ENCODE data around the gene IMPA2. TPM values are rescaled to one million over a fixed set of nuclear protein-coding genes. Genes with fewer than 3 reads are reported as not detected.
"Not testable (repeated sequence)": the region's sequence is repeated elsewhere in the genome, so short reads cannot be mapped to it uniquely, and the experiment has no call there.

Gene IMPA2
- polyA plus RNA-seq, 1 donor (not counting 4 experiments of a cell fraction or from before 2014, with no cell fraction given): 17.6 TPM

GRCh38 chr18:11956371-11957308 lies 24.7 kb upstream of the IMPA2 start:
- Histone ChIP-seq H3K79me2 (ENCODE audit: control insufficient read depth, insufficient read depth, low read length) (no peaks in the 10 kb centered on the region), H2AFZ (ENCODE audit: control insufficient read depth, low read length) (no peak overlapping the region), H3K4me1 (ENCODE audit: control insufficient read depth, extremely low read depth, insufficient read depth, low read length) (peaks cover 16% of the 10 kb centered on the region), H3K9me1 (ENCODE audit: control insufficient read depth, extremely low read depth, insufficient read depth, low read length) (no peaks in the 10 kb centered on the region), H3K4me2 (ENCODE audit: control insufficient read depth, extremely low read depth, insufficient read depth, low read depth, low read length) (no peak overlapping the region), H3K9ac (ENCODE audit: control insufficient read depth, extremely low read depth, insufficient read depth, low read length) (no peak overlapping the region), H3K4me3 (ENCODE audit: control insufficient read depth in 2 of 3, extremely low read depth in 1 of 3, insufficient read depth in 2 of 3, low read depth in 1 of 3, low read length in 3 of 3) (no peak overlapping the region), H4K20me1 (ENCODE audit: control insufficient read depth, extremely low read depth, insufficient read depth, low read length) (no peaks in the 10 kb centered on the region), H3K9me3 (ENCODE audit: control insufficient read depth, low read depth, low read length) (peaks cover 3% of the 10 kb centered on the region), H3K27me3 (ENCODE audit: control insufficient read depth, extremely low read depth, insufficient read depth, low read length) (no peaks in the 10 kb centered on the region), H3K36me3 (ENCODE audit: control insufficient read depth in 2 of 2, extremely low read depth in 1 of 2, insufficient read depth in 2 of 2, low read length in 2 of 2) (no peaks in the 10 kb centered on the region), H3K27ac (ENCODE audit: control insufficient read depth, insufficient read depth, low read length) (no peak overlapping the region)
- no peak for DNase-seq (ENCODE audit: low read depth, low spot score)
- TF ChIP-seq, protein P1, sequence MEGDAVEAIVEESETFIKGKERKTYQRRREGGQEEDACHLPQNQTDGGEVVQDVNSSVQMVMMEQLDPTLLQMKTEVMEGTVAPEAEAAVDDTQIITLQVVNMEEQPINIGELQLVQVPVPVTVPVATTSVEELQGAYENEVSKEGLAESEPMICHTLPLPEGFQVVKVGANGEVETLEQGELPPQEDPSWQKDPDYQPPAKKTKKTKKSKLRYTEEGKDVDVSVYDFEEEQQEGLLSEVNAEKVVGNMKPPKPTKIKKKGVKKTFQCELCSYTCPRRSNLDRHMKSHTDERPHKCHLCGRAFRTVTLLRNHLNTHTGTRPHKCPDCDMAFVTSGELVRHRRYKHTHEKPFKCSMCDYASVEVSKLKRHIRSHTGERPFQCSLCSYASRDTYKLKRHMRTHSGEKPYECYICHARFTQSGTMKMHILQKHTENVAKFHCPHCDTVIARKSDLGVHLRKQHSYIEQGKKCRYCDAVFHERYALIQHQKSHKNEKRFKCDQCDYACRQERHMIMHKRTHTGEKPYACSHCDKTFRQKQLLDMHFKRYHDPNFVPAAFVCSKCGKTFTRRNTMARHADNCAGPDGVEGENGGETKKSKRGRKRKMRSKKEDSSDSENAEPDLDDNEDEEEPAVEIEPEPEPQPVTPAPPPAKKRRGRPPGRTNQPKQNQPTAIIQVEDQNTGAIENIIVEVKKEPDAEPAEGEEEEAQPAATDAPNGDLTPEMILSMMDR (optimal IDR thresholded peaks at IDR 0.05 in 1 of 3, IDR thresholded peaks at IDR 0.05 in 1 of 3, conservative IDR thresholded peaks at IDR 0.05 in 1 of 3; ENCODE audit: extremely low read depth in 1 of 3, insufficient read depth in 2 of 3, low read length in 3 of 3): no peak
- TF ChIP-seq EZH2 (IDR thresholded peaks at IDR 0.05; ENCODE audit: low read length): no peak
- dilution Hi-C loops (cut with MboI; ENCODE audit: extremely low pct_ligation_motif_present, low sequenced_read_pairs): no loop called here
- FAIRE-seq: no peak

GRCh38 chr18:11957636-11958035 lies 23.7 kb upstream of the IMPA2 start:
- no peak overlapping the region for H3K27ac ChIP-seq (ENCODE audit: control insufficient read depth, insufficient read depth, low read length)
- no peaks in the 10 kb centered on the region for H3K27me3 ChIP-seq (ENCODE audit: control insufficient read depth, extremely low read depth, insufficient read depth, low read length)

GRCh38 chr18:11959651-11960050 lies 21.7 kb upstream of the IMPA2 start:
- H3K79me2 ChIP-seq (ENCODE audit: control insufficient read depth, insufficient read depth, low read length); H3K4me2 ChIP-seq (ENCODE audit: control insufficient read depth, extremely low read depth, insufficient read depth, low read depth, low read length); H3K27ac ChIP-seq (ENCODE audit: control insufficient read depth, insufficient read depth, low read length); H3K4me3 ChIP-seq (ENCODE audit: control insufficient read depth in 2 of 3, extremely low read depth in 1 of 3, insufficient read depth in 2 of 3, low read depth in 1 of 3, low read length in 3 of 3); H4K20me1 ChIP-seq (ENCODE audit: control insufficient read depth, extremely low read depth, insufficient read depth, low read length); H2AFZ ChIP-seq (ENCODE audit: control insufficient read depth, low read length); H3K27me3 ChIP-seq (ENCODE audit: control insufficient read depth, extremely low read depth, insufficient read depth, low read length); FAIRE-seq; H3K9me3 ChIP-seq (ENCODE audit: control insufficient read depth, low read depth, low read length); dilution Hi-C loops (cut with MboI; ENCODE audit: extremely low pct_ligation_motif_present, low sequenced_read_pairs); DNase-seq (ENCODE audit: low read depth, low spot score); H3K9me1 ChIP-seq (ENCODE audit: control insufficient read depth, extremely low read depth, insufficient read depth, low read length); H3K9ac ChIP-seq (ENCODE audit: control insufficient read depth, extremely low read depth, insufficient read depth, low read length); H3K36me3 ChIP-seq (ENCODE audit: control insufficient read depth in 2 of 2, extremely low read depth in 1 of 2, insufficient read depth in 2 of 2, low read length in 2 of 2): not testable (repeated sequence)
- H3K4me1 ChIP-seq (ENCODE audit: control insufficient read depth, extremely low read depth, insufficient read depth, low read length): peaks cover 15% of the 10 kb centered on the region

More at GRCh38 chr18:11957636-11958035, 23.7 kb upstream of the IMPA2 start:
- no peaks in the 10 kb centered on the region for H4K20me1 ChIP-seq (ENCODE audit: control insufficient read depth, extremely low read depth, insufficient read depth, low read length)
- DNase-seq (ENCODE audit: low read depth, low spot score): no peak
- dilution Hi-C loops (cut with MboI; ENCODE audit: extremely low pct_ligation_motif_present, low sequenced_read_pairs): no loop called here
- H3K9me1 ChIP-seq (ENCODE audit: control insufficient read depth, extremely low read depth, insufficient read depth, low read length): no peaks in the 10 kb centered on the region
- peaks cover 21% of the 10 kb centered on the region for H3K4me1 ChIP-seq (ENCODE audit: control insufficient read depth, extremely low read depth, insufficient read depth, low read length)
- TF ChIP-seq, protein P1 (optimal IDR thresholded peaks at IDR 0.05 in 1 of 3, IDR thresholded peaks at IDR 0.05 in 1 of 3, conservative IDR thresholded peaks at IDR 0.05 in 1 of 3; ENCODE audit: extremely low read depth in 1 of 3, insufficient read depth in 2 of 3, low read length in 3 of 3): no peak
- TF ChIP-seq EZH2 (IDR thresholded peaks at IDR 0.05; ENCODE audit: low read length): no peak
- H3K9me3 ChIP-seq (ENCODE audit: control insufficient read depth, low read depth, low read length): peaks cover 3% of the 10 kb centered on the region
- H3K36me3 ChIP-seq (ENCODE audit: control insufficient read depth in 2 of 2, extremely low read depth in 1 of 2, insufficient read depth in 2 of 2, low read length in 2 of 2): no peaks in the 10 kb centered on the region
- H2AFZ ChIP-seq (ENCODE audit: control insufficient read depth, low read length): no peak overlapping the region
- H3K79me2 ChIP-seq (ENCODE audit: control insufficient read depth, insufficient read depth, low read length): no peaks in the 10 kb centered on the region
- no peak overlapping the region for H3K4me2 ChIP-seq (ENCODE audit: control insufficient read depth, extremely low read depth, insufficient read depth, low read depth, low read length)
- H3K9ac ChIP-seq (ENCODE audit: control insufficient read depth, extremely low read depth, insufficient read depth, low read length): no peak overlapping the region
- H3K4me3 ChIP-seq (ENCODE audit: control insufficient read depth in 2 of 3, extremely low read depth in 1 of 3, insufficient read depth in 2 of 3, low read depth in 1 of 3, low read length in 3 of 3): no peak overlapping the region
- FAIRE-seq: no peak

Data from keratinocyte (primary cell).